GM12864 (cell line): Measurements from ENCODE around the gene PTX3.

Source experiments
- DNase-seq: peaks from one replicate; pipeline ENCODE4 v3.0.0-alpha.2; 2011; ENCODE audit warnings: low read depth
- H3K4me3 ChIP-seq: 2 replicates; pipeline ENCODE4 v1.5.1; 2011; ENCODE audit warnings: mild to moderate bottlenecking, low read depth, low read length, control low read depth
- CTCF ChIP-seq: IDR thresholded peaks from 2 replicates; pipeline ENCODE4 v1.5.1; 2011; ENCODE audit warnings: low read depth, mild to moderate bottlenecking, moderate library complexity, low read length, control low read depth, inconsistent platforms; ENCODE audit errors: missing control alignments

The PTX3 gene

GRCh38 chr3:157420606-157421130 is 16.0 kb upstream of the PTX3 start:
- no peak for TF ChIP-seq CTCF
- no peak for DNase-seq
- H3K4me3 ChIP-seq, result no peak overlapping the region

GRCh38 chr3:157423337-157423736 is 13.3 kb upstream of the PTX3 start:
- H3K4me3 ChIP-seq, result no peak overlapping the region
- DNase-seq, result no peak
- TF ChIP-seq CTCF, result no peak

- DNase-seq, result no peak
- no peak for TF ChIP-seq CTCF
Observed at GRCh38 chr3:157427901-157428300, 8.7 kb upstream of the PTX3 start.

GRCh38 chr3:157428853-157429252 is 7.8 kb upstream of the PTX3 start:
- TF ChIP-seq CTCF, result no peak
- H3K4me3 ChIP-seq, result no peak overlapping the region
- no peak for DNase-seq

More at GRCh38 chr3:157427901-157428300, 8.7 kb upstream of the PTX3 start:
- H3K4me3 ChIP-seq, result no peak overlapping the region

GRCh38 chr3:157429708-157430107 is 6.9 kb upstream of the PTX3 start:
- DNase-seq, result no peak
- no peak for TF ChIP-seq CTCF
- H3K4me3 ChIP-seq, result no peak overlapping the region

- TF ChIP-seq CTCF, result no peak
- H3K4me3 ChIP-seq, result no peak overlapping the region
- DNase-seq, result no peak
Observed at GRCh38 chr3:157438194-157438730, 1.6 kb downstream of the PTX3 start.

GRCh38 chr3:157441102-157441624 is 4.5 kb downstream of the PTX3 start:
- TF ChIP-seq CTCF, result no peak
- no peak overlapping the region for H3K4me3 ChIP-seq
- no peak for DNase-seq
